ENCODE results near the gene IER2.

DNA sequence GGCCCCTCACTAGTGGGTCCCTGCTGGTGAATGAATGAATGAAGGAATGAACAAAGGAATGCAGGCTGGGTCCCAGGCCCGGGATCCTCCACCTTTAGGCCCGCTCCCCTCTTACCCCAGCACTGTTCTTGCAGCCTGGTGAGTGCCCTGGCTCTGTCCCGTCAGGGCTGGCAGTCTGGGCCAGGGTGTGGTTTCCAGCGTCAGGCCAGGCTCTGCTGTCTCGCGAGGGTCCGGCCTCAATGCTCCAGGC, 47.9 kb upstream of the IER2 start:
- TF ChIP-seq, protein P1, sequence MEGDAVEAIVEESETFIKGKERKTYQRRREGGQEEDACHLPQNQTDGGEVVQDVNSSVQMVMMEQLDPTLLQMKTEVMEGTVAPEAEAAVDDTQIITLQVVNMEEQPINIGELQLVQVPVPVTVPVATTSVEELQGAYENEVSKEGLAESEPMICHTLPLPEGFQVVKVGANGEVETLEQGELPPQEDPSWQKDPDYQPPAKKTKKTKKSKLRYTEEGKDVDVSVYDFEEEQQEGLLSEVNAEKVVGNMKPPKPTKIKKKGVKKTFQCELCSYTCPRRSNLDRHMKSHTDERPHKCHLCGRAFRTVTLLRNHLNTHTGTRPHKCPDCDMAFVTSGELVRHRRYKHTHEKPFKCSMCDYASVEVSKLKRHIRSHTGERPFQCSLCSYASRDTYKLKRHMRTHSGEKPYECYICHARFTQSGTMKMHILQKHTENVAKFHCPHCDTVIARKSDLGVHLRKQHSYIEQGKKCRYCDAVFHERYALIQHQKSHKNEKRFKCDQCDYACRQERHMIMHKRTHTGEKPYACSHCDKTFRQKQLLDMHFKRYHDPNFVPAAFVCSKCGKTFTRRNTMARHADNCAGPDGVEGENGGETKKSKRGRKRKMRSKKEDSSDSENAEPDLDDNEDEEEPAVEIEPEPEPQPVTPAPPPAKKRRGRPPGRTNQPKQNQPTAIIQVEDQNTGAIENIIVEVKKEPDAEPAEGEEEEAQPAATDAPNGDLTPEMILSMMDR (conservative IDR thresholded peaks at IDR 0.05; ENCODE audit: low read depth, low read length), result no peak
- no peak for TF ChIP-seq EZH2 (IDR thresholded peaks at IDR 0.05; ENCODE audit: borderline replicate concordance, low read depth, low read length, poor library complexity, severe bottlenecking)
